ENCODE results near the gene MYO18A. TPM values are rescaled to one million over a fixed set of nuclear protein-coding genes. Genes with fewer than 3 reads are reported as not detected.

The MYO18A gene
- total RNA-seq, 1 donor from 2014 or later: 79.9 TPM

DNA sequence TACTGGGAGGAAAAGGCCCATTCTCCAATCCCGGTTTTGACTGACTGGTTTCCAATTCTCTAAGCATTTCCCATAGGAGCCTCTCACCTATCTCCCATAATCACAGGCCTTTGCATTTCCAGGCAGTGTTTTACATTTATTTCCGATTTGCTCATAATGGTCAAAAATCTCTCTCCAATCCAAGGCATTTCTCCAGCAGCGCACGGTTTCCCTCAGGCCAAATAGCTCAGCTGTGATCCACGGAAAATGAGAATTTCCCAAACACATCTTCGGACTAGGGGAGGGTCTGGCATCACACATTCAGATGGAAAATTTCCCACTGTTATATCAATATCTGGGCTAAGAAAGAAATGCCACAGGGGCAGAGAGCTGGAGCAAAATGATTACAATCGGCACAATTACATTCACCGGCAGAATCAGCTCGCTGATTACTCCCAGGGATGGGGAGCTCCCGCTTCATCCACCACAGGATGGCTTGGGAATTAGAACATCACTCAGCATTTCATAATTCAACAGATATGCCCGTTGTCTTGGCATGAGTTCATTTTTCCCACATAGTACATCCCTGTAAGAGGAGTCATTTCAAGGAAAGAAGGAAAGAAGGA, 130.6 kb downstream of the MYO18A start:
- H3K9me3 Mint-ChIP-seq (ENCODE audit: unreplicated experiment): no peaks in the 10 kb centered on the region
- no peaks in the 10 kb centered on the region for H3K36me3 Mint-ChIP-seq (ENCODE audit: low read depth, unreplicated experiment)
- TF ChIP-seq CTCF (IDR thresholded peaks at IDR 0.05; ENCODE audit: unreplicated experiment): no peak
- peaks cover 6% of the 10 kb centered on the region for H3K27me3 Mint-ChIP-seq (ENCODE audit: unreplicated experiment)
- H3K4me3 Mint-ChIP-seq (ENCODE audit: unreplicated experiment): no peak overlapping the region
- no peak overlapping the region for H3K27ac Mint-ChIP-seq (ENCODE audit: unreplicated experiment)
- H3K4me1 Mint-ChIP-seq (ENCODE audit: unreplicated experiment): peaks cover 10% of the 10 kb centered on the region
- no peak for DNase-seq (ENCODE audit: low spot score)

DNA sequence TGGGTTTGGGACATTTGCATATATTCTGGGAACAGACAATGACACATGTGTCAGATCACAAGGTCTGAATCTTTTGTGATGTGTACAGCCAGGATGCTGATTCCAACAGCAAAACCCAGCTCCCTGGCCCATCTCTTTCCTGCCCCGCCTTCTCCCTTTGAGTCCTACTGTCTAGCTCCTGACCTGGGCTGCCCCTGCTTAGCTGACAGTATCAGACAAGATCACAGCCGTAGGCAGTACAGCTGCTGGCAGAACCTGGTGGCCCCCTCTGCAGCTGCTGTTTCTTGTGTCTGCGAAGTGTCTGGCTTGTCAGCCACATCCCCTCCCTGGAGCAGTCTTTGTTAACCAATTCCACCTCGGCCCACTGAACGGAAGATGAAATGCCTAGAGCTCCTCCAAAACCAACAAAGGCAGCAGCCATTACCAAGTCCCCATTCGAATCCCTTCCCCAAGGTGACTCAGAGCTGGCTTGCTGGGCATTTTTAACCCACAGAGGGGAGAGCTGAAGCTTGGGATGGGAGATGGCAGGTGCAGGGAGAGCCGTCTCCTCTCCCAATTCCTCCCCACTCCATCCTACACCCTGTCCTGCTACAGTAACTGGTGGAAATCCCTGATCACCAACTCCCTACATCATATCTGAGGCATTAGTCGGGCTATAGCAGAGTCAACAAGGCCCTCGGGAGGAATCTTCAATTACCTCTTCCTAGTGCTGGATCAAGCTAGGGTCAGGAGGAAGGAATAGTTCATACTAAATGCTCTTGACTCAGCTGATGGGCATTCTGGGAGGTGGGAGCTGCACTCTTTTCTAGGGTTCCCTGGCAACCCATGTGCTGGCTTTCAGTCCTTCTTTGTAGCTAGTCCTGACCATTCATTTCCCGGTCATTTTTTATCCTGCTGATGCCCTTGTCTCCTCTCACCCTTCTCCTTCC, 131.5 kb downstream of the MYO18A start:
- H3K36me3 Mint-ChIP-seq (ENCODE audit: low read depth, unreplicated experiment): no peaks in the 10 kb centered on the region
- no peak for DNase-seq (ENCODE audit: low spot score)
- TF ChIP-seq CTCF (IDR thresholded peaks at IDR 0.05; ENCODE audit: unreplicated experiment): no peak

GRCh38 chr17:29046473-29046839, 133.7 kb downstream of the MYO18A start:
- Mint-ChIP-seq H3K27me3 (ENCODE audit: unreplicated experiment) (peaks cover 4% of the 10 kb centered on the region), H3K4me1 (ENCODE audit: unreplicated experiment) (peaks cover 33% of the 10 kb centered on the region)
- no peak for TF ChIP-seq CTCF (IDR thresholded peaks at IDR 0.05; ENCODE audit: unreplicated experiment)

More for the DNA sequence above, 131.5 kb downstream of the MYO18A start:
- H3K4me1 Mint-ChIP-seq (ENCODE audit: unreplicated experiment): peaks cover 19% of the 10 kb centered on the region
- peak overlapping the region; percentile 4 for H3K4me3 Mint-ChIP-seq (ENCODE audit: unreplicated experiment)
- H3K9me3 Mint-ChIP-seq (ENCODE audit: unreplicated experiment): no peaks in the 10 kb centered on the region
- H3K27me3 Mint-ChIP-seq (ENCODE audit: unreplicated experiment): peaks cover 6% of the 10 kb centered on the region
- no peak overlapping the region for H3K27ac Mint-ChIP-seq (ENCODE audit: unreplicated experiment)

DNA sequence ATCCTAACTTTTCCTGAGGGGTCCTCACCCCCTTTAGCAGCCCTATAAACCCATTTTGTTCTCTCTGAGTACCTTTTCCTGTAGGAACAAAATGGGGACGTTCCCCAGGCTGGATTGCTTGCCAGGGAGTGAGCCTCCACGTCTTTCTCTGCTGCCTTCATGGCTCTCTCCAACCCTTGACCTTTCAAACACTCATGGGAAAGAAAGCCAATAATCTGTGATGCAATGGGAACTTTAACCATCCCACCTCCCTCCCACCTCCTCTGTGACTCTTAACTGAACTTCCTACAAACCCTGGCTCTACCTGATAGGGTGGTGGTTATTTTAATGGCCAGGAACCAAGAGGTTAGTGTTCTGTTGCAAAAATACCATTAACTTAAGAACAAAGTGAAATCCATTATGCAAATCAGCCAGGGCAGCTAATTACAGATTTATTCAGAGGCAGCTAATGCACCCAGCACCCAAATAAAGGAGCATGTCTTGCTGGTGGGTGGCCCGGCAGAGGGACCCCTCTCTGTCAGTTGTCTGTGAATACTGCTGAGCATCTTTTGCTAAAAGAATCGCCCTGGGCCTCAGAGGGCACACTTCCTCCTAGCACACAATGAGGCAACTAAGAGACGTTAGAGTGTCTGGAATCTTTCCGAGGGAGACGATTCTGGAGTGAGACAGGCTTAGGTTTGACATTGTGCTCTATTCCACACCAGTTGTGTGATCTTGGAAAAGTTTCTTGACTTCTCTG, 134.3 kb downstream of the MYO18A start:
- Mint-ChIP-seq H3K4me1 (ENCODE audit: unreplicated experiment) (peaks cover 33% of the 10 kb centered on the region), H3K27me3 (ENCODE audit: unreplicated experiment) (peaks cover 2% of the 10 kb centered on the region), H3K36me3 (ENCODE audit: low read depth, unreplicated experiment) (no peaks in the 10 kb centered on the region), H3K27ac (ENCODE audit: unreplicated experiment) (no peak overlapping the region), H3K9me3 (ENCODE audit: unreplicated experiment) (no peaks in the 10 kb centered on the region), H3K4me3 (ENCODE audit: unreplicated experiment) (no peak overlapping the region)
- DNase-seq (ENCODE audit: low spot score): no peak
- no peak for TF ChIP-seq CTCF (IDR thresholded peaks at IDR 0.05; ENCODE audit: unreplicated experiment)

More at GRCh38 chr17:29046473-29046839, 133.7 kb downstream of the MYO18A start:
- no peak overlapping the region for H3K4me3 Mint-ChIP-seq (ENCODE audit: unreplicated experiment)
- H3K9me3 Mint-ChIP-seq (ENCODE audit: unreplicated experiment): no peaks in the 10 kb centered on the region
- no peak overlapping the region for H3K27ac Mint-ChIP-seq (ENCODE audit: unreplicated experiment)
- DNase-seq (ENCODE audit: low spot score): no peak
- H3K36me3 Mint-ChIP-seq (ENCODE audit: low read depth, unreplicated experiment): no peaks in the 10 kb centered on the region
